ENCODE data around the gene CRYBG2.

GRCh38 chr1:26287033-26287711, 66.8 kb downstream of the CRYBG2 start:
- TF ChIP-seq POU2F2 (IDR thresholded peaks at IDR 0.05; ENCODE audit: low read depth, low read length) (no peak), POLR2AphosphoS5 (IDR thresholded peaks at IDR 0.05; ENCODE audit: low read depth, low read length) (no peak), POLR2A (IDR thresholded peaks at IDR 0.05; ENCODE audit: low read depth, low read length) (no peak)
